ENCODE data around the gene WDR13. TPM values are rescaled to one million over a fixed set of nuclear protein-coding genes. Genes with fewer than 3 reads are reported as not detected.

Gene WDR13
- total RNA-seq, 2 donors from 2014 or later, result 51.3 to 51.9 TPM

DNA sequence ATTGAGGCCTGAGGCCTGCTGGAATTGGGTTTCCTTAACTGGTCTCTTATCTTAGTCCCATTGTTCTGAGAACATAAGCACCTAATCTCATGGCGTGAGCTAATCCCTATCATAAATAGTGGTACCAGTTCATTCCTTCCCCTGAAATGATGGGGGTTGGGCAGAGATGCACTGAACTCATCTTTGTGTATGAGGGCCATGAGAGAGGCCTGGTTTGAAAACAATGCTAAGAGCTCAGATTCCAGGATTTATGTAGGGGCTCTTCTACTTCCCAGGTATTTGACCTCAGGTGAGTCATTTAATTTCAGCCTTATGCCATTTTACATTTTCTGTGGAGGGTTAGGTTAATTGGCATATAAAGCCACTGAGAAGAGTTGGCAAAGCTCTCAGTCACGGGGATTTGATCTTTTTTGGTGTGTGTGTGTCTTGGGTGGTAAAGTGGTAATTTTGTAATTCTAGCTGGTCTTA is 18.6 kb upstream of the WDR13 start:
- H3K9me3 ChIP-seq (ENCODE audit: control insufficient read depth, low read length), result no peaks in the 10 kb centered on the region
- H3K27me3 ChIP-seq (ENCODE audit: control insufficient read depth, insufficient read depth, low read length, poor library complexity, severe bottlenecking), result no peaks in the 10 kb centered on the region
- peak; percentile 47 for DNase-seq
- H3K9me3 Mint-ChIP-seq, result peaks cover 73% of the 10 kb centered on the region
- no peak overlapping the region for H3K9ac ChIP-seq (ENCODE audit: extremely low read depth, low read length, poor library complexity, severe bottlenecking)
- H3K36me3 Mint-ChIP-seq (ENCODE audit: low read depth), result peaks cover 45% of the 10 kb centered on the region
- peaks cover 48% of the 10 kb centered on the region for H3K36me3 ChIP-seq (ENCODE audit: control insufficient read depth, insufficient read depth, low read length)
- no peak for TF ChIP-seq CTCF (conservative IDR thresholded peaks at IDR 0.05)
- WGBS, 2 experiments (ENCODE audit: insufficient coverage in 1 of 2, insufficient read length in 1 of 2), result 55% methylated on average over 2 of the region's 2 CpGs; no CpG with 5 or more reads in 1 of the 2 experiments
- peaks cover 6% of the 10 kb centered on the region for H3K4me1 ChIP-seq (ENCODE audit: control insufficient read depth, insufficient read depth, low read length)
- no peak overlapping the region for H3K27ac ChIP-seq (ENCODE audit: low read depth, low read length)
- H3K4me3 ChIP-seq (ENCODE audit: low read length), result no peak overlapping the region
- peaks cover 14% of the 10 kb centered on the region for H3K4me1 Mint-ChIP-seq
- peak overlapping the region; percentile 28 for H3K4me3 Mint-ChIP-seq
- peak overlapping the region; percentile 73 for H3K27ac Mint-ChIP-seq
- no peaks in the 10 kb centered on the region for H3K27me3 Mint-ChIP-seq (ENCODE audit: insufficient read depth)

DNA sequence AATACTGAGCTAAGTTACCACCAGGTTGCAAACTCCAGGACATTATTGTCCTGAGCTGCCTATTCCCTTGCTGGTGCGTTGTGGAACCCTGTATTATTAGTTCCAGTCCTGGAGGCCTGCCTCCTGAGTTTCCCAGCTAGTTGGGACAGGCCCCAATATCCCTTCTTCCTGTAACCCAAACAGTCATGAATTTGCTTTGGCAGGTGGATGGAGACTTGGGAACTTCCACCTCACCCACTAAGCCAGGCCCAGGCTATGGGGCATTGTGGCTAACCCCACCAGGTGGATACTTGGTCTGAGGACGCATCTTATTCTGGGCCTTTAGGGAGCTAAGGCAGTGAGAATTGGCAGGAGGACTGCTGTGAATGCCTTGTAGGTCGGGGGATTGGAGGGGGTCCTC is 18.0 kb upstream of the WDR13 start:
- no peak overlapping the region for H3K4me3 ChIP-seq (ENCODE audit: low read length)
- no peak overlapping the region for H3K4me3 Mint-ChIP-seq
- peaks cover 6% of the 10 kb centered on the region for H3K4me1 ChIP-seq (ENCODE audit: control insufficient read depth, insufficient read depth, low read length)
- H3K4me1 Mint-ChIP-seq, result peaks cover 14% of the 10 kb centered on the region
- H3K36me3 ChIP-seq (ENCODE audit: control insufficient read depth, insufficient read depth, low read length), result peaks cover 48% of the 10 kb centered on the region
- H3K9me3 Mint-ChIP-seq, result peaks cover 68% of the 10 kb centered on the region
- no peak for TF ChIP-seq CTCF (conservative IDR thresholded peaks at IDR 0.05)
- DNase-seq, result no peak
- no peak overlapping the region for H3K9ac ChIP-seq (ENCODE audit: extremely low read depth, low read length, poor library complexity, severe bottlenecking)
- H3K9me3 ChIP-seq (ENCODE audit: control insufficient read depth, low read length), result no peaks in the 10 kb centered on the region
- H3K36me3 Mint-ChIP-seq (ENCODE audit: low read depth), result peaks cover 45% of the 10 kb centered on the region
- H3K27ac ChIP-seq (ENCODE audit: low read depth, low read length), result no peak overlapping the region
- H3K27ac Mint-ChIP-seq, result peak overlapping the region; percentile 73
- 94% methylated on average over 3 of the region's 3 CpGs; no CpG with 5 or more reads in 1 of the 2 experiments for WGBS, 2 experiments (ENCODE audit: insufficient coverage in 1 of 2, insufficient read length in 1 of 2)
- H3K27me3 Mint-ChIP-seq (ENCODE audit: insufficient read depth), result no peaks in the 10 kb centered on the region
- H3K27me3 ChIP-seq (ENCODE audit: control insufficient read depth, insufficient read depth, low read length, poor library complexity, severe bottlenecking), result no peaks in the 10 kb centered on the region

- Histone ChIP-seq H3K9me3 (ENCODE audit: control insufficient read depth, low read length) (no peaks in the 10 kb centered on the region), H3K36me3 (ENCODE audit: control insufficient read depth, insufficient read depth, low read length) (peaks cover 40% of the 10 kb centered on the region), H3K4me3 (ENCODE audit: low read length) (no peak overlapping the region), H3K27ac (ENCODE audit: low read depth, low read length) (no peak overlapping the region), H3K4me1 (ENCODE audit: control insufficient read depth, insufficient read depth, low read length) (peaks cover 4% of the 10 kb centered on the region), H3K9ac (ENCODE audit: extremely low read depth, low read length, poor library complexity, severe bottlenecking) (no peak overlapping the region), H3K27me3 (ENCODE audit: control insufficient read depth, insufficient read depth, low read length, poor library complexity, severe bottlenecking) (no peaks in the 10 kb centered on the region)
- Mint-ChIP-seq H3K36me3 (ENCODE audit: low read depth) (peaks cover 36% of the 10 kb centered on the region), H3K4me3 (no peak overlapping the region), H3K9me3 (peaks cover 63% of the 10 kb centered on the region), H3K27ac (no peak overlapping the region), H3K27me3 (ENCODE audit: insufficient read depth) (no peaks in the 10 kb centered on the region), H3K4me1 (peaks cover 14% of the 10 kb centered on the region)
- WGBS, 2 experiments (ENCODE audit: insufficient coverage in 1 of 2, insufficient read length in 1 of 2), result no CpG with 5 or more reads among the region's 1 CpG
- no peak for DNase-seq
- no peak for TF ChIP-seq CTCF (conservative IDR thresholded peaks at IDR 0.05)
Observed at GRCh38 chrX:48580662-48581061, 16.6 kb upstream of the WDR13 start.
